Activated CD4-positive, alpha-beta T cell treated with anti-CD3 and anti-CD28 coated beads for 1 hour (primary cell): ENCODE measurements around the gene CCL1.

ENCODE experiments used
- DNase-seq: peaks from one replicate; pipeline ENCODE4 v3.0.0-alpha.2; 2020

CCL1 gene

GRCh38 chr17:34382621-34383124, 19.6 kb upstream of the CCL1 start:
- DNase-seq: no peak

- DNase-seq: no peak
These were observed 16.8 kb upstream of the CCL1 start for GRCh38 chr17:34379868-34380267.

GRCh38 chr17:34378664-34379101, 15.7 kb upstream of the CCL1 start:
- DNase-seq: no peak

GRCh38 chr17:34377078-34377823, 14.2 kb upstream of the CCL1 start:
- no peak for DNase-seq

GRCh38 chr17:34375426-34375997, 12.5 kb upstream of the CCL1 start:
- DNase-seq: no peak

- no peak for DNase-seq
These were observed 11.4 kb upstream of the CCL1 start for GRCh38 chr17:34374457-34374856.

GRCh38 chr17:34371405-34372100, 8.5 kb upstream of the CCL1 start:
- DNase-seq: no peak

- DNase-seq: no peak
These were observed 8.0 kb upstream of the CCL1 start for GRCh38 chr17:34370997-34371395.

GRCh38 chr17:34370376-34370996, 7.5 kb upstream of the CCL1 start:
- no peak for DNase-seq

GRCh38 chr17:34369571-34369970, 6.5 kb upstream of the CCL1 start:
- no peak for DNase-seq

- DNase-seq: no peak
These were observed 6.0 kb upstream of the CCL1 start for GRCh38 chr17:34368946-34369500.

GRCh38 chr17:34368196-34368945, 5.3 kb upstream of the CCL1 start:
- no peak for DNase-seq

GRCh38 chr17:34367486-34368195, 4.6 kb upstream of the CCL1 start:
- DNase-seq: no peak

- DNase-seq: no peak
These were observed 3.6 kb upstream of the CCL1 start for GRCh38 chr17:34366529-34367107.

- DNase-seq: no peak
These were observed 3.0 kb upstream of the CCL1 start for GRCh38 chr17:34366010-34366409.

- no peak for DNase-seq
These were observed 2.3 kb upstream of the CCL1 start for GRCh38 chr17:34365340-34365739.

GRCh38 chr17:34364751-34365150, 1.7 kb upstream of the CCL1 start:
- no peak for DNase-seq

GRCh38 chr17:34361478-34362061, 1.5 kb downstream of the CCL1 start:
- DNase-seq: no peak

- no peak for DNase-seq
These were observed 2.3 kb downstream of the CCL1 start for GRCh38 chr17:34360601-34361270.

GRCh38 chr17:34358631-34359030, 4.4 kb downstream of the CCL1 start:
- no peak for DNase-seq
